Measurements from ENCODE around the gene ZFHX3. TPM values are rescaled to one million over a fixed set of nuclear protein-coding genes. Genes with fewer than 3 reads are reported as not detected.

Gene ZFHX3
- total RNA-seq, 2 donors from 2014 or later = 12.5 to 18.0 TPM

GRCh38 chr16:73046849-73047214 lies 1.1 kb downstream of the ZFHX3 start:
- intact Hi-C loops (cut with DNase I, micrococcal nuclease) = no loop called here
- peak; percentile 34 for ATAC-seq
- DNase-seq = no peak

GRCh38 chr16:73046202-73046848 lies 1.6 kb downstream of the ZFHX3 start:
- DNase-seq (no peak), ATAC-seq (no peak)
- intact Hi-C loops (cut with DNase I, micrococcal nuclease) = no loop called here

GRCh38 chr16:73043828-73044467 lies 4.0 kb downstream of the ZFHX3 start:
- no peak for ATAC-seq
- intact Hi-C loops (cut with DNase I, micrococcal nuclease) = no loop called here
- no peak for DNase-seq

GRCh38 chr16:73042807-73043206 lies 5.1 kb downstream of the ZFHX3 start:
- DNase-seq = no peak
- ATAC-seq = no peak
- intact Hi-C loops (cut with DNase I, micrococcal nuclease) = no loop called here

- intact Hi-C loops (cut with DNase I, micrococcal nuclease) = no loop called here
- no peak for ATAC-seq
- DNase-seq = no peak
These were observed 6.3 kb downstream of the ZFHX3 start for GRCh38 chr16:73041676-73042075.

- no peak for ATAC-seq
- intact Hi-C loops (cut with DNase I, micrococcal nuclease) = no loop called here
- no peak for DNase-seq
These were observed 7.1 kb downstream of the ZFHX3 start for GRCh38 chr16:73040735-73041402.

GRCh38 chr16:73040136-73040535 lies 7.8 kb downstream of the ZFHX3 start:
- intact Hi-C loops (cut with DNase I, micrococcal nuclease) = no loop called here
- DNase-seq = no peak

GRCh38 chr16:73037845-73038570 lies 9.9 kb downstream of the ZFHX3 start:
- intact Hi-C loops (cut with DNase I, micrococcal nuclease) = loop anchor here in 1 of 2 donors (10.0 kb wide), 1 partner anchor 103 kb away; no protein-coding TSS in a partner anchor
- DNase-seq (no peak), ATAC-seq (no peak)

More at GRCh38 chr16:73040136-73040535, 7.8 kb downstream of the ZFHX3 start:
- ATAC-seq = no peak

- DNase-seq (no peak), ATAC-seq (peak; percentile 16)
- intact Hi-C loops (cut with DNase I, micrococcal nuclease) = loop anchor here in 1 of 2 donors (10.0 kb wide), 1 partner anchor 103 kb away; no protein-coding TSS in a partner anchor
These were observed 10.6 kb downstream of the ZFHX3 start for GRCh38 chr16:73037331-73037745.

GRCh38 chr16:73036074-73036826 lies 11.7 kb downstream of the ZFHX3 start:
- DNase-seq (no peak), ATAC-seq (no peak)
- intact Hi-C loops (cut with DNase I, micrococcal nuclease) = loop anchor here in 1 of 2 donors (10.0 kb wide), 1 partner anchor 101 kb away; no protein-coding TSS in a partner anchor

GRCh38 chr16:73034374-73034773 lies 13.6 kb downstream of the ZFHX3 start:
- no peak for DNase-seq
- no peak for ATAC-seq
- intact Hi-C loops (cut with DNase I, micrococcal nuclease) = loop anchor here in 1 of 2 donors (10.0 kb wide), 1 partner anchor 100 kb away; no protein-coding TSS in a partner anchor

GRCh38 chr16:73033271-73033998 lies 14.5 kb downstream of the ZFHX3 start:
- intact Hi-C loops (cut with DNase I, micrococcal nuclease) = loop anchor here in 1 of 2 donors (10.0 kb wide), 1 partner anchor 99 kb away; no protein-coding TSS in a partner anchor
- DNase-seq (no peak), ATAC-seq (no peak)

GRCh38 chr16:73032541-73033270 lies 15.2 kb downstream of the ZFHX3 start:
- intact Hi-C loops (cut with DNase I, micrococcal nuclease) = loop anchor here in 1 of 2 donors (10.0 kb wide), 1 partner anchor 98 kb away; no protein-coding TSS in a partner anchor
- no peak for ATAC-seq
- DNase-seq = no peak

GRCh38 chr16:73031984-73032383 lies 15.9 kb downstream of the ZFHX3 start:
- intact Hi-C loops (cut with DNase I, micrococcal nuclease) = loop anchor here in 1 of 2 donors (10.0 kb wide), 1 partner anchor 97 kb away; no protein-coding TSS in a partner anchor
- DNase-seq (no peak), ATAC-seq (no peak)

- intact Hi-C loops (cut with DNase I, micrococcal nuclease) = loop anchor here in 1 of 2 donors (10.0 kb wide), 1 partner anchor 97 kb away; no protein-coding TSS in a partner anchor
- no peak for ATAC-seq
- DNase-seq = no peak
These were observed 16.6 kb downstream of the ZFHX3 start for GRCh38 chr16:73031155-73031866.

- intact Hi-C loops (cut with DNase I, micrococcal nuclease) = no loop called here
- ATAC-seq = no peak
- DNase-seq = no peak
These were observed 19.1 kb downstream of the ZFHX3 start for GRCh38 chr16:73028721-73029361.
